Central memory CD8-positive, alpha-beta T cell (primary cell): ENCODE data around the gene CILP.

Experiments used
- ATAC-seq: fragments of 150-1000 bp; cut with Tn5 transposase; replicated peaks from 2 replicates; pipeline ENCODE4 v1.10.0; 2022; ENCODE audit warnings: mild to moderate bottlenecking, moderate FRiP score, moderate number of reproducible peaks; ENCODE audit not compliant: poor library complexity, severe bottlenecking; ENCODE audit errors: extremely low read depth
- DNase-seq, 2 donors: peaks; one replicate each; pipeline ENCODE4 v3.0.0; 2021; ENCODE audit warnings: low spot score in 2 of 2
- H3K27ac Mint-ChIP-seq: one replicate; pipeline ENCODE4 v1.8.0; 2022; ENCODE audit warnings: low read depth, mild to moderate bottlenecking, moderate library complexity, mixed read lengths
- H3K27me3 Mint-ChIP-seq: one replicate; pipeline ENCODE4 v1.8.0; 2022; ENCODE audit warnings: mixed read lengths
- H3K36me3 Mint-ChIP-seq: one replicate; pipeline ENCODE4 v1.8.0; 2022; ENCODE audit warnings: mild to moderate bottlenecking, moderate library complexity, mixed read lengths; ENCODE audit not compliant: insufficient read depth
- H3K4me1 Mint-ChIP-seq: one replicate; pipeline ENCODE4 v1.8.0; 2022; ENCODE audit warnings: mixed read lengths
- H3K4me3 Mint-ChIP-seq: one replicate; pipeline ENCODE4 v1.8.0; 2022; ENCODE audit warnings: mild to moderate bottlenecking, moderate library complexity, mixed read lengths
- H3K9me3 Mint-ChIP-seq: one replicate; pipeline ENCODE4 v1.8.0; 2022; ENCODE audit warnings: mixed read lengths

CILP gene, protein sequence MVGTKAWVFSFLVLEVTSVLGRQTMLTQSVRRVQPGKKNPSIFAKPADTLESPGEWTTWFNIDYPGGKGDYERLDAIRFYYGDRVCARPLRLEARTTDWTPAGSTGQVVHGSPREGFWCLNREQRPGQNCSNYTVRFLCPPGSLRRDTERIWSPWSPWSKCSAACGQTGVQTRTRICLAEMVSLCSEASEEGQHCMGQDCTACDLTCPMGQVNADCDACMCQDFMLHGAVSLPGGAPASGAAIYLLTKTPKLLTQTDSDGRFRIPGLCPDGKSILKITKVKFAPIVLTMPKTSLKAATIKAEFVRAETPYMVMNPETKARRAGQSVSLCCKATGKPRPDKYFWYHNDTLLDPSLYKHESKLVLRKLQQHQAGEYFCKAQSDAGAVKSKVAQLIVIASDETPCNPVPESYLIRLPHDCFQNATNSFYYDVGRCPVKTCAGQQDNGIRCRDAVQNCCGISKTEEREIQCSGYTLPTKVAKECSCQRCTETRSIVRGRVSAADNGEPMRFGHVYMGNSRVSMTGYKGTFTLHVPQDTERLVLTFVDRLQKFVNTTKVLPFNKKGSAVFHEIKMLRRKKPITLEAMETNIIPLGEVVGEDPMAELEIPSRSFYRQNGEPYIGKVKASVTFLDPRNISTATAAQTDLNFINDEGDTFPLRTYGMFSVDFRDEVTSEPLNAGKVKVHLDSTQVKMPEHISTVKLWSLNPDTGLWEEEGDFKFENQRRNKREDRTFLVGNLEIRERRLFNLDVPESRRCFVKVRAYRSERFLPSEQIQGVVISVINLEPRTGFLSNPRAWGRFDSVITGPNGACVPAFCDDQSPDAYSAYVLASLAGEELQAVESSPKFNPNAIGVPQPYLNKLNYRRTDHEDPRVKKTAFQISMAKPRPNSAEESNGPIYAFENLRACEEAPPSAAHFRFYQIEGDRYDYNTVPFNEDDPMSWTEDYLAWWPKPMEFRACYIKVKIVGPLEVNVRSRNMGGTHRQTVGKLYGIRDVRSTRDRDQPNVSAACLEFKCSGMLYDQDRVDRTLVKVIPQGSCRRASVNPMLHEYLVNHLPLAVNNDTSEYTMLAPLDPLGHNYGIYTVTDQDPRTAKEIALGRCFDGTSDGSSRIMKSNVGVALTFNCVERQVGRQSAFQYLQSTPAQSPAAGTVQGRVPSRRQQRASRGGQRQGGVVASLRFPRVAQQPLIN

DNA sequence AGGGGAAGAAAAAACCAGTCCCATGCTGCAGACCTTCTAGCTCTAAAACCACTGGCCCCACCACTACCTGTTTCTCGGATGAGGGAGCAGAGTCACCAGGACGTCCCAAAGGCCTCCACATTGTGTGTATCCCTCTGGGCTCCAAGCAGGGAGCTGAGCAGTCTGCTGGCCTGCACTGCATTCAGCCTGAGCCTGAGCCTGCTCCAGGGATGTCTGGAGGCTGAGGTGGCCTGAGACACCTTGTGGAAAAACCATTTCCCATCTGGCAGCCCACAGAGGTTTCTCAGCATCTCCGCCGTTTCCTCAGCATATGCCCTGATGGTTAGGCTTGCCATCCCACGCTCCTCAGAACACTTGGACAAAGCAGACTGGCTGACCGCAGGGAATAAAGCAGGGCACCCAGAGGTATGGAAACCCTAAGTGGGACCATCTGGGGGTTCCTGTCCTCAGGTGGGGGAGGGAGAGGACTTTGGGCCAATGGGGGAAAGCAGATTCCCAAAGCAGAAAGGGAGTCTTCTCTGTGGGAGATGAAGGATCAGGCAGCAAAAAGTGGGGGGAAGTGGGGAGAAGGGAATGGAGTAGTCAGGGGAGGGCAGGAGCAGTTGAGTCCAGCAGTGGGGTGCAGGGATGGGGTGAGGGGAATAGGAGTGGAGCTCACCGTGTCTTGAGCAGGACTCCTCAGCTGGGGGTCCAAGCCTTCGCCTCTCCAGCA lies at the start of gene CILP:
Gene CILP (minus strand): TSS at position 704 of the 712 bp plus-strand sequence. CDS start 1,718 bp downstream, outside the sequence.
- Mint-ChIP-seq H3K36me3 (no peaks in the 10 kb centered on the region), H3K4me3 (no peak within 1 kb of the TSS), H3K4me1 (no peaks in the 10 kb centered on the region), H3K9me3 (no peaks in the 10 kb centered on the region), H3K27me3 (peaks cover 9% of the 10 kb centered on the region), H3K27ac (no peak within 1 kb of the TSS)
- DNase-seq, result no peak
- ATAC-seq, result no peak

DNA sequence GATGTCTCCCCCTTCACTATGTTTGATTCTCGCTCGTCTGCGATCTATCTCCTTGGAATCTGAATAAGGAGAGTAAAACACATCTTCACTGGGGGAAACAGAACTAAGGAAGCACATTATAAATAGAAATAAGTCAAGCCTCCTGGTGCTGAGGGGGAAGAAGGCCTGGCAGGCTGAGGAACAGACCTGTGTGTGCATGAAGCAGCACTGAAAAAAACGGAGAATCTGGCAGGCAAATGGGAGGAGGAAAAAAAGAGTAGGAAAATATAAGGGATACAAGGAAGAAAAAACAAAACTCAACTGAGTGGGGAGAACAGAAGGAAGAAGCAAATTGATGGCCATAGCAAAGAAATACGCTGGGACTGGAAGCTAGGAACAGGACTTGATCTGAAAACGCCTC lies 49.7 kb upstream of the CILP start:
- Mint-ChIP-seq H3K27ac (no peak overlapping the region), H3K36me3 (peaks cover 46% of the 10 kb centered on the region), H3K27me3 (no peaks in the 10 kb centered on the region), H3K9me3 (no peaks in the 10 kb centered on the region), H3K4me1 (no peaks in the 10 kb centered on the region), H3K4me3 (no peak overlapping the region)
- ATAC-seq, result no peak
- no peak for DNase-seq

DNA sequence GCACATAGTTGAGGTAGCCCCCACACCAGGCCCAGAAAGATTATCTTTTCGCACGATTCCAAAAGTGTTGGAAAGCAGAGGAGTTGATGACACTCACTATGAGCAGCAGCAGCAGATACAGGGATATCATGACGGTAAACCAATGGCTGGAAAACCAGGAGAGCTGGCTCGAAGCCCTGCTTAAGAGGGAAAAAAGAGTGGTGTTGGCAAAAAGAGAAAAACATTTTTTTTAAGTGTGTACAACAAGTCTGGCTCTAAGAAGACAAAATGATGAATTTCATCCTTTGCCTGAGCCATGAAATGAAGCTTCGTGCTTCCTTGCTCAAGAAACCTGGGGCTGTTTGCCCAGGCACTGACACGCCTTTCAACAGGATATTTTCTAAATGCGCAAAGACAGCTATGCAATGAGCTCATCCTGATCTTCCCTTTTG lies 48.1 kb upstream of the CILP start:
- no peak overlapping the region for H3K4me3 Mint-ChIP-seq
- H3K27ac Mint-ChIP-seq, result no peak overlapping the region
- H3K4me1 Mint-ChIP-seq, result no peaks in the 10 kb centered on the region
- no peaks in the 10 kb centered on the region for H3K27me3 Mint-ChIP-seq
- no peak for DNase-seq
- no peak for ATAC-seq
- peaks cover 46% of the 10 kb centered on the region for H3K36me3 Mint-ChIP-seq
- H3K9me3 Mint-ChIP-seq, result no peaks in the 10 kb centered on the region

DNA sequence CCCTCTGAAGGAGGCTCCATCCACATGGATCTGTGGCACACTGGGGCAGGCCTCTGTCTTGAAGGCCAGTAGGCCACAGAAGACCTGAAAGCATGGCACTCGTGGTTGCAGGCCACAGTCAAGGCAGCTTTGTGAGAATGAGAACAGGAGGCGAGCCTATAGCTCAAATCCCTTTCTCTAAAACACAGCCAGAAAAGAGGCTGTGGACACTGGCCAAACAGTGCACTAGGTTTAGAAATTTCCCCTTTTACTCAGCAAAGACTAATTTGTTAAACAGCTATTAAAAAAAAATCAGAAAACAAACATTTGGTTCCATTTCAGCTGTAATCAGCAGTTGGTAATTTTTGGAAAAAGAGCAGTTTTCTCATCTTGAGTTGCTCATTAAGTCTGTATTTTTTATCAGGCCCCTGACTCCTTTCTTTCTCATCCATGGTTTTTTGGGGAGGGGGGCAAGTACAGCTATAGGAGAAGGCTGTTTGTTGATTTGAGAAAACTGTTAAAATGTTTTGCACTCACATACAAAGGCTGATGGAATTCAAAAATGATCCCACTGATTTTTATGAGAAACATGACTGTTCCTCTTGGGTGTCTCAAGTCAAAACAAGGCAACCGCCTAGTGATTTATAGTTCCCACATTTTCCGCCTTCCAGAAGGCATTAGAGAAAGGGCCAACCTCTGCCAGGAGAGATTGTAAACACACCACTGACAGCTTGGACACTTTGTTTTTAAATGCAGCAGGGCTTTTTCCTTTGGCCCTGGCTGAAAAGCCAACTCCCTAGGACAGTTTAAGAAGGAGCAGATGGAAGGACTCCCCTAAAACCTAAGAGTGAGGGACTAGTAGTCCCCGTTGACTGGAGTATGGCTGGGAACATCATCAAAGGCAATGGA lies 47.3 kb upstream of the CILP start:
- Mint-ChIP-seq H3K4me1 (no peaks in the 10 kb centered on the region), H3K27ac (no peak overlapping the region), H3K36me3 (peaks cover 45% of the 10 kb centered on the region), H3K9me3 (no peaks in the 10 kb centered on the region), H3K27me3 (no peaks in the 10 kb centered on the region), H3K4me3 (no peak overlapping the region)
- no peak for ATAC-seq
- no peak for DNase-seq

DNA sequence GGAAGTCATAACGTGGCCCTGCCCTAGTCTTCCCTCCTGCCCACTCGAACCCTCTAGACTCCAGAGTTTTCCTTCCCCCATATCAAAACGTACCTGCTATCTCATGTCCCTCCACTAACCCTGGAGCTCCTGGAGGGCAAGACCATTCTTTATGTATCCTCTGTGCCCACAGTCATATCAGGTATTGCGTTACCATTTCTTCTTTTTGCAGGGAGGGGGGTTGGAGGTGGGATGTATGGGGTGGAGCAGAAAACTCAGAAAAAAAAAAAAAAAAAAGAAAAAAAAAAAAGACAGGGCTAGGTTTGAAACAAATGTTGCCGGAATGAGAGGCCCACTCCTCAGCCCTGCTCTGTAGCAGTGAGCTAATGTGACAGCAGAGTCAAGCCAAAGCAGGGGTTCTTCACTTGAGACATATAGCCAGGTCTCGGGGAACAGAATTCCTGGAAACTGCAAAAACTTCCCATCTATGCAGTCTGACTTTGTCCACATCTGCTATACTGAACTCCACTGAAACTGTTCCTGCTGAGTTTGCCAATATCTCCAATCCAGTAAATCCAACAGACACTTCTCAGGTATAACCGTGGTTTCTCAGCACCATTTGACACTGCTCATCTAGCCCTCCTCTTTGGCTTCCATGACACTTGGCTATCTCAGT lies 44.3 kb upstream of the CILP start:
- ATAC-seq (no peak), DNase-seq (no peak)
- Mint-ChIP-seq H3K27ac (no peak overlapping the region), H3K36me3 (peaks cover 34% of the 10 kb centered on the region), H3K4me1 (no peaks in the 10 kb centered on the region), H3K4me3 (no peak overlapping the region), H3K27me3 (no peaks in the 10 kb centered on the region), H3K9me3 (no peaks in the 10 kb centered on the region)

DNA sequence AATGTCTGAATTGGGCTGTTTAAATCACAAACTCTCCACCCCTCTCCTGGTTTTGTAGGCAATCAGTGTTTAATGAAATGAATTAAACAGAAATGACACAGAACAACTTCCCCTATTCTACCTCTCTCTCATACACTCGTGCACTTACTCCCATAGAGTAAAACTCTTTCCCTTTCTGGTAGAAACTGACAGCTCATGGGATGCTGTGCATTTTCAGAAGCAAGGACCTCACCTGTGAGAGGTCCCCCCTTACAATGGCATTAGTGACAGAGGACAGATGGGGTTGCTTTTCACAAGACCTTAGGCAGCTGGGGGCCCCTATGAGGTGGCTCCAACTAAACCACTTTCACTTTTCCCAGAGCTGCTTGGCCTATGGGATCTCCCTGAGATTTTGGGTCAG lies 43.5 kb upstream of the CILP start:
- DNase-seq (no peak), ATAC-seq (no peak)
- Mint-ChIP-seq H3K27me3 (no peaks in the 10 kb centered on the region), H3K9me3 (no peaks in the 10 kb centered on the region), H3K27ac (no peak overlapping the region), H3K36me3 (peaks cover 26% of the 10 kb centered on the region), H3K4me3 (no peak overlapping the region), H3K4me1 (no peaks in the 10 kb centered on the region)

DNA sequence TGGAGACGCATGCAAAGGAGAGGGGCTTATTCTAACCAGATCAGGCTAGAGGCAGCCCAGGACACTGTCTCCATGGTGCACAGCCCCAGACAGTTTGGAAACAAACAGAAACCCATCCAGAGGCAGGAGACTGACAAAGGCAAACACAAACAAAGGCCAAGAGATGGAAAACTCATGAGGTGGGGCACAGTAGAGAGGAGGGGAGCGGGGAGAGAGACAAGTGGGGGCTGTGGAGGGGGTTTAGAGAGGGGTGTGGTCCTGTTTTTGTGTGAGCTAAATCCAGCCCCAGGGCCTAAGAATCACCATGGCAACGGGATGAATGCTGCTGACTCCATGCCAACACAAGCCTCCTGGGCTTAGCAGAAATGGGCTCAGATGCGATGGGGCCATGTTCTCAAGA lies 43.1 kb upstream of the CILP start:
- H3K4me3 Mint-ChIP-seq, result no peak overlapping the region
- no peaks in the 10 kb centered on the region for H3K9me3 Mint-ChIP-seq
- H3K36me3 Mint-ChIP-seq, result peaks cover 24% of the 10 kb centered on the region
- no peak for ATAC-seq
- no peak overlapping the region for H3K27ac Mint-ChIP-seq
- no peak for DNase-seq
- no peaks in the 10 kb centered on the region for H3K27me3 Mint-ChIP-seq
- no peaks in the 10 kb centered on the region for H3K4me1 Mint-ChIP-seq

DNA sequence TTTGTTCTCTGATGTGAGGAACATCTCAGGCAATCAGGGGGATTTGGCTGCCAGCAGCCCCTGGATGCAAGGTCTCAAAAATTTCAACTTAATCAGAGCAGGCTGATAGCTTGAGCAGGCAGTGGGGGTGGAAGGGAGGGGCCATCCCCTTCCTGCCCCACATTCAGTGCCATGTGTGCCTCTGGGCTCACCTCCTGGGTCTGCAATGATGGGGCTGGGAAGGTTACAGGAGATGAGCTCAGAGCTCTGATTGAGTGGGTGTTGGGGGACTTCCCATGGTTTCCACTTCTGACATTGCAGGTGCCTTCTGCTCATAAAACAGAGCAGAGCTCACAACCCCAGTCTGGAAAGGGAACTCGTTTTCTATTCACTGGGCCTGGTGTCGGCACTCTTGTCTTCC lies 38.4 kb upstream of the CILP start:
- Mint-ChIP-seq H3K27me3 (no peaks in the 10 kb centered on the region), H3K4me3 (no peak overlapping the region), H3K9me3 (no peaks in the 10 kb centered on the region), H3K36me3 (peaks cover 5% of the 10 kb centered on the region), H3K27ac (no peak overlapping the region), H3K4me1 (no peaks in the 10 kb centered on the region)
- ATAC-seq (no peak), DNase-seq (no peak)

DNA sequence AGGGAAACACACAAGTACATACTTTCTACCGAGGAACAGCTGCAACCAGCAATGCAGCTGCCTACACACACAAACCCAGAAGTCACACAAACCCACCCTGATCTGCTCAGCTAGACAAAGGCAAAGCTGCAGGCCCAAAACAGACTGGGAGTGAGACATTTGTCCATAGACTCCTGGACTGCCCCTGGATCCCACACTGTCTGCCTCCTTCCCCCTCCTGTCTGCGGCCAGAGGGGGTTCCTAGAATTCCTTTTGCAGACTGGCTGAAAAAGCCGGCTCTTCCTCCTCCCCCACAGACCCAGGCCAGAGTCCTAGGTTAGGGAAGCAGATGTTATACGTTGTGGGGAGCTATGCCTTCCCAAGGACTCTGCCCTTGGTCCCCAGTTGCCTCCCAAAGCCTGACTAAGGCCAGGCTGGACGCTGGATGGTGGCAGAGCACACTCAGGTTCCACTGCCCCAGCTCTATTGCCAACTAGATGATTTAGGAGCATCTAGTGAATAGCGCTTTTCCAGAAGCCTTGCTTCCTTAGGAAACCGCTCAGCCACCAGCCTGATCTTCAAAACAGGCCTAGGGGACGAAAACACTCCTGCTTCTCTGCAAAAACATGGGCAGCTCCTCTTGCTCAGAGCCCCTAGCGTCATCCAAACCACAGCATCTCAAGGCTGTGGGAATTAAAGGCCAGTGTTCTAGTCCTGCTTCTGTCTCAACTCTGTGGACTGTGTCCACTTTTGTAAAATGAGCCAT lies 37.4 kb upstream of the CILP start:
- no peak overlapping the region for H3K4me3 Mint-ChIP-seq
- no peaks in the 10 kb centered on the region for H3K4me1 Mint-ChIP-seq
- no peaks in the 10 kb centered on the region for H3K27me3 Mint-ChIP-seq
- no peak overlapping the region for H3K27ac Mint-ChIP-seq
- DNase-seq, result no peak
- ATAC-seq, result no peak
- H3K36me3 Mint-ChIP-seq, result peaks cover 5% of the 10 kb centered on the region
- H3K9me3 Mint-ChIP-seq, result no peaks in the 10 kb centered on the region

DNA sequence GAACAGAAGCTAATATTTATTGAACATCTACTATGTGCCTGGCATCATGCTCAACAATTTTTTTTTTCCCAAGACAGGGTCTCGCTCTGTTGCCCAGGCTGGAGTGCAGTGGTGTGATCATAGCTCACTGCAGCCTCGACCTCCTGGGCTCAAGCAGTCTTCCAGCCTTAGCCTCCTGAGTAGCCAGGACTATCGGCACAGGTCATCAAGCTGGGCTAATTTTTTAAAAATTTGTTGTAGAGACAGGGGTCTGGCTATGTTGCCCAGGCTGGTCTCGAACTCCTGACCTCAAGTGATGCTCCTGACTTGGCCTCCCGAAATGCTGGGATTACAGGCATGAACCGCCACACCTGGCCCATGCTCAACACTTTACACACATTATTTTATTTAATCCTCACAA lies 35.7 kb upstream of the CILP start:
- Mint-ChIP-seq H3K4me1 (no peaks in the 10 kb centered on the region), H3K27ac (no peak overlapping the region), H3K9me3 (no peaks in the 10 kb centered on the region)

More for the DNA sequence above, 35.7 kb upstream of the CILP start:
- peaks cover 5% of the 10 kb centered on the region for H3K36me3 Mint-ChIP-seq
- H3K27me3 Mint-ChIP-seq, result no peaks in the 10 kb centered on the region
- ATAC-seq, result no peak
- DNase-seq, result no peak
- H3K4me3 Mint-ChIP-seq, result no peak overlapping the region
